GM21390 (cell line): ENCODE data around the gene MYF6.
A peak's percentile ranks its signal among the peaks of the same experiment; 100 is the strongest.

Experiments
- ATAC-seq: cut with Tn5 transposase; IDR thresholded peaks from one replicate; pipeline ENCODE4 v1.9.1; 2021; ENCODE audit not compliant: unreplicated experiment

MYF6 gene

GRCh38 chr12:80754274-80754673 is 46.8 kb downstream of the MYF6 start:
- ATAC-seq, result no peak

GRCh38 chr12:80756875-80757274 is 49.4 kb downstream of the MYF6 start:
- peak; percentile 69 for ATAC-seq
